Measurements from ENCODE around the gene CDK15.

GRCh38 chr2:201847481-201847880 is 41.1 kb downstream of the CDK15 start:
- TF ChIP-seq POLR2A (IDR thresholded peaks at IDR 0.05; ENCODE audit: low read depth, low read length) (no peak), POLR2AphosphoS5 (IDR thresholded peaks at IDR 0.05; ENCODE audit: low read depth, low read length) (no peak)
